CD4-positive, alpha-beta memory T cell (primary cell): ENCODE results near the gene ADAT1. TPM values are rescaled to one million over a fixed set of nuclear protein-coding genes. Genes with fewer than 3 reads are reported as not detected.
A peak's percentile ranks its signal among the peaks of the same experiment; 100 is the strongest.
"Not testable (repeated sequence)": the region's sequence is repeated elsewhere in the genome, so short reads cannot be mapped to it uniquely, and the experiment has no call there.

ENCODE experiments used
- CTCF ChIA-PET: fragments of 350-600 bp; sonication (Branson Sonifier 250); formaldehyde crosslinking; loops from one replicate; lab custom pipeline; 2021; ENCODE audit warnings: inconsistent platforms; ENCODE audit not compliant: partially characterized antibody; lab: Charles Lee
- POLR2A ChIA-PET: fragments of 350-600 bp; sonication (Branson Sonifier 250); formaldehyde crosslinking; loops from one replicate; lab custom pipeline; 2021; ENCODE audit not compliant: partially characterized antibody; lab: Charles Lee
- DNase-seq, 5 donors: peaks; one replicate each; pipeline versions ENCODE4 v3.0.0 to v3.0.0-alpha.2; 2020 to 2022; ENCODE audit warnings: mixed read lengths in 1 of 5
- H3K27ac ChIP-seq: one replicate; pipeline ENCODE4 v1.7.0; 2013; ENCODE audit warnings: low read depth, low read length
- H3K27me3 ChIP-seq: 2 replicates; pipeline ENCODE4 v1.7.0; 2013; ENCODE audit warnings: mild to moderate bottlenecking, low read length, moderate library complexity; ENCODE audit not compliant: insufficient read depth
- H3K36me3 ChIP-seq: 2 replicates; pipeline ENCODE4 v1.7.0; 2013; ENCODE audit warnings: mild to moderate bottlenecking, low read length, moderate library complexity; ENCODE audit not compliant: insufficient read depth
- H3K4me1 ChIP-seq: 2 replicates; pipeline ENCODE4 v1.7.0; 2013; ENCODE audit warnings: mild to moderate bottlenecking, low read length, moderate library complexity; ENCODE audit not compliant: insufficient read depth
- H3K4me3 ChIP-seq, 2 donors: one replicate each; pipeline ENCODE4 v1.7.0; 2013; ENCODE audit warnings: low read length in 2 of 2, mild to moderate bottlenecking in 1 of 2
- H3K9me3 ChIP-seq, 2 donors: one replicate each; pipeline ENCODE4 v1.7.0; 2013; ENCODE audit warnings: low read length in 2 of 2, control low read depth in 1 of 2; ENCODE audit not compliant: control insufficient read depth in 1 of 2
- H3K27ac Mint-ChIP-seq, 7 donors: one replicate each; pipeline ENCODE4 v1.8.0; 2020 to 2021; ENCODE audit warnings: mixed read lengths in 7 of 7, mild to moderate bottlenecking in 6 of 7, inconsistent platforms in 3 of 7, moderate library complexity in 3 of 7
- H3K27me3 Mint-ChIP-seq, 2 donors: one replicate each; pipeline ENCODE4 v1.8.0; 2020 to 2021; ENCODE audit warnings: mixed read lengths in 2 of 2
- H3K36me3 Mint-ChIP-seq, 2 donors: one replicate each; pipeline ENCODE4 v1.8.0; 2020 to 2021; ENCODE audit warnings: mixed read lengths in 2 of 2, inconsistent platforms in 1 of 2, mild to moderate bottlenecking in 1 of 2
- H3K4me1 Mint-ChIP-seq, 4 donors: one replicate each; pipeline ENCODE4 v1.8.0; 2020 to 2021; ENCODE audit warnings: mixed read lengths in 4 of 4, mild to moderate bottlenecking in 1 of 4
- H3K4me3 Mint-ChIP-seq, 8 donors: one replicate each; pipeline ENCODE4 v1.8.0; 2020 to 2021; ENCODE audit warnings: mixed read lengths in 8 of 8, mild to moderate bottlenecking in 7 of 8, moderate library complexity in 6 of 8, inconsistent platforms in 3 of 8
- H3K9me3 Mint-ChIP-seq, 8 donors: one replicate each; pipeline ENCODE4 v1.8.0; 2020 to 2021; ENCODE audit warnings: mixed read lengths in 8 of 8, mild to moderate bottlenecking in 5 of 8, inconsistent platforms in 3 of 8, moderate library complexity in 1 of 8
- intact Hi-C: fragments of 100-400 bp; cut with micrococcal nuclease; formaldehyde crosslinking; loops from one replicate; pipeline ENCODE4 v1.15.1; 2023
- polyA plus RNA-seq, 2 donors: library from polyadenylated mRNA; unstranded; fragments of 300-500 nt; fragmentation: Illumina TruSeq; gene quantifications; one replicate each; pipeline ENCODE4 v1.2.3, GENCODE V29; 2021
- total RNA-seq, 2 experiments: library from RNA; stranded (reverse); gene quantifications; one replicate each; pipeline ENCODE4 v1.2.3, GENCODE V29; 2021

Gene ADAT1
- total and polyA plus RNA-seq, 4 experiments from 2014 or later, result 44.4 to 93.9 (median 71.6) TPM

- H3K27me3 Mint-ChIP-seq, result no peaks in the 10 kb centered on the region
- intact Hi-C loops, result no loop called here
- ChIA-PET CTCF (no interaction called here), POLR2A (interaction anchor here (1.0 kb wide), 1 partner anchor 19 kb away, joined by 3 read pairs; no protein-coding TSS in a partner anchor)
- H3K27ac Mint-ChIP-seq, result no peak overlapping the region
- H3K27ac ChIP-seq, result no peak overlapping the region
- peaks cover 0 to 7% (median 5%) of the 10 kb centered on the region in 4 donors for H3K4me1 Mint-ChIP-seq
- H3K4me3 Mint-ChIP-seq, result no peak overlapping the region
- H3K36me3 ChIP-seq, result peaks cover 9% of the 10 kb centered on the region
- H3K4me3 ChIP-seq, result no peak overlapping the region
- H3K36me3 Mint-ChIP-seq, result peaks cover 35 to 36% of the 10 kb centered on the region in 2 donors
- no peaks in the 10 kb centered on the region for H3K9me3 ChIP-seq
- no peaks in the 10 kb centered on the region for H3K27me3 ChIP-seq
- no peak for DNase-seq
- H3K4me1 ChIP-seq, result peaks cover 3% of the 10 kb centered on the region
- H3K9me3 Mint-ChIP-seq, result peaks cover 0 to 1% (median 0%) of the 10 kb centered on the region in 8 donors
Measured at GRCh38 chr16:75593308-75593707, 29.8 kb downstream of the ADAT1 start.

GRCh38 chr16:75591927-75592326, 31.2 kb downstream of the ADAT1 start:
- H3K27ac Mint-ChIP-seq, H3K27me3 Mint-ChIP-seq, DNase-seq, H3K9me3 ChIP-seq, H3K27me3 ChIP-seq, H3K9me3 Mint-ChIP-seq, H3K27ac ChIP-seq, H3K4me3 Mint-ChIP-seq, H3K36me3 ChIP-seq, POLR2A ChIA-PET, H3K4me3 ChIP-seq, H3K4me1 Mint-ChIP-seq, H3K4me1 ChIP-seq, intact Hi-C loops: not testable (repeated sequence)
- peaks cover 22 to 23% of the 10 kb centered on the region in 2 donors for H3K36me3 Mint-ChIP-seq
- CTCF ChIA-PET, result interaction anchor here (0.5 kb wide), 1 partner anchor 126 kb away, joined by 3 read pairs; no protein-coding TSS in a partner anchor

- H3K27ac ChIP-seq, result no peak overlapping the region
- Mint-ChIP-seq H3K4me3 (no peak overlapping the region), H3K27me3 (no peaks in the 10 kb centered on the region)
Measured at GRCh38 chr16:75590920-75591843, 31.9 kb downstream of the ADAT1 start.

GRCh38 chr16:75589306-75589705, 33.8 kb downstream of the ADAT1 start:
- no peak for DNase-seq
- Histone ChIP-seq H3K36me3 (peaks cover 3% of the 10 kb centered on the region), H3K4me1 (no peaks in the 10 kb centered on the region), H3K27ac (no peak overlapping the region), H3K9me3 (no peaks in the 10 kb centered on the region), H3K4me3 (no peak overlapping the region), H3K27me3 (no peaks in the 10 kb centered on the region)
- intact Hi-C loops, result no loop called here
- H3K4me3 Mint-ChIP-seq, result no peak overlapping the region
- ChIA-PET CTCF (no interaction called here), POLR2A (no interaction called here)
- H3K9me3 Mint-ChIP-seq, result no peaks in the 10 kb centered on the region
- no peaks in the 10 kb centered on the region for H3K27me3 Mint-ChIP-seq
- H3K4me1 Mint-ChIP-seq, result peaks cover 0 to 5% (median 4%) of the 10 kb centered on the region in 4 donors
- peaks cover 14 to 19% of the 10 kb centered on the region in 2 donors for H3K36me3 Mint-ChIP-seq
- peak overlapping the region in 1 of 7 donors; percentile 70 for H3K27ac Mint-ChIP-seq

More at GRCh38 chr16:75590920-75591843, 31.9 kb downstream of the ADAT1 start:
- no peak overlapping the region for H3K4me3 ChIP-seq
- intact Hi-C loops, result no loop called here
- no peaks in the 10 kb centered on the region for H3K9me3 ChIP-seq
- H3K36me3 ChIP-seq, result peaks cover 3% of the 10 kb centered on the region
- no peaks in the 10 kb centered on the region for H3K27me3 ChIP-seq
- DNase-seq, result no peak
- H3K4me1 Mint-ChIP-seq, result peaks cover 0 to 7% (median 4%) of the 10 kb centered on the region in 4 donors
- H3K9me3 Mint-ChIP-seq, result no peaks in the 10 kb centered on the region
- H3K36me3 Mint-ChIP-seq, result peaks cover 19% of the 10 kb centered on the region in 2 donors
- POLR2A ChIA-PET, result no interaction called here
- no peak overlapping the region for H3K27ac Mint-ChIP-seq
- peaks cover 3% of the 10 kb centered on the region for H3K4me1 ChIP-seq
- CTCF ChIA-PET, result interaction anchor here (0.5 to 1.1 kb wide), 2 partner anchors 10 to 125 kb away, joined by 3 to 5 read pairs; no protein-coding TSS in a partner anchor

- Mint-ChIP-seq H3K27me3 (no peaks in the 10 kb centered on the region), H3K36me3 (peaks cover 13% of the 10 kb centered on the region in 2 donors), H3K9me3 (no peaks in the 10 kb centered on the region), H3K27ac (peak overlapping the region in 3 of 7 donors; percentile 7 to 61 (median 9)), H3K4me3 (no peak overlapping the region), H3K4me1 (peaks cover 0 to 7% (median 4%) of the 10 kb centered on the region in 4 donors)
- POLR2A ChIA-PET, result no interaction called here
- no peak overlapping the region for H3K4me3 ChIP-seq
- peaks cover 3% of the 10 kb centered on the region for H3K36me3 ChIP-seq
- CTCF ChIA-PET, result no interaction called here
- no peak overlapping the region for H3K27ac ChIP-seq
- H3K27me3 ChIP-seq, result no peaks in the 10 kb centered on the region
- intact Hi-C loops, result no loop called here
- H3K4me1 ChIP-seq, result no peaks in the 10 kb centered on the region
- DNase-seq, result no peak
- no peaks in the 10 kb centered on the region for H3K9me3 ChIP-seq
Measured at GRCh38 chr16:75588716-75589115, 34.4 kb downstream of the ADAT1 start.

GRCh38 chr16:75584108-75584507, 39.0 kb downstream of the ADAT1 start:
- no peaks in the 10 kb centered on the region for H3K27me3 ChIP-seq
- H3K9me3 Mint-ChIP-seq, result no peaks in the 10 kb centered on the region
- H3K4me1 Mint-ChIP-seq, result peaks cover 0 to 12% (median 5%) of the 10 kb centered on the region in 4 donors
- ChIA-PET CTCF (no interaction called here), POLR2A (interaction anchor here (0.6 kb wide), 1 partner anchor 60 kb away, joined by 4 read pairs; no protein-coding TSS in a partner anchor)
- H3K27ac ChIP-seq, result no peak overlapping the region
- no peak overlapping the region for H3K4me3 Mint-ChIP-seq
- no peaks in the 10 kb centered on the region for H3K4me1 ChIP-seq
- DNase-seq, result no peak
- peak overlapping the region in 6 of 7 donors; percentile 49 to 90 (median 58) for H3K27ac Mint-ChIP-seq
- no peaks in the 10 kb centered on the region for H3K9me3 ChIP-seq
- peaks cover 15 to 20% of the 10 kb centered on the region in 2 donors for H3K36me3 Mint-ChIP-seq
- no peaks in the 10 kb centered on the region for H3K27me3 Mint-ChIP-seq
- peaks cover 16% of the 10 kb centered on the region for H3K36me3 ChIP-seq
- intact Hi-C loops, result no loop called here
- H3K4me3 ChIP-seq, result no peak overlapping the region

- Mint-ChIP-seq H3K9me3 (no peaks in the 10 kb centered on the region), H3K4me1 (peaks cover 0 to 20% (median 11%) of the 10 kb centered on the region in 4 donors), H3K27ac (peak overlapping the region in 2 of 7 donors; percentile 13 to 51), H3K4me3 (no peak overlapping the region), H3K36me3 (peaks cover 29 to 57% of the 10 kb centered on the region in 2 donors), H3K27me3 (no peaks in the 10 kb centered on the region)
- peaks cover 6% of the 10 kb centered on the region for H3K4me1 ChIP-seq
- H3K27me3 ChIP-seq, result no peaks in the 10 kb centered on the region
- intact Hi-C loops, result no loop called here
- no peak overlapping the region for H3K4me3 ChIP-seq
- H3K36me3 ChIP-seq, result peaks cover 43% of the 10 kb centered on the region
- CTCF ChIA-PET, result interaction anchor here (1.1 kb wide), 1 partner anchor 8 kb away, joined by 3 read pairs; no protein-coding TSS in a partner anchor
- POLR2A ChIA-PET, result no interaction called here
- H3K9me3 ChIP-seq, result no peaks in the 10 kb centered on the region
- no peak for DNase-seq
- no peak overlapping the region for H3K27ac ChIP-seq
Measured at GRCh38 chr16:75579281-75579834, 43.7 kb downstream of the ADAT1 start.
